Retinal pigment epithelial cell (primary cell): ENCODE results near the gene HSPA8.

Experiments
- DNase-seq: peaks from one replicate; pipeline ENCODE4 v3.0.0-alpha.2; 2010; ENCODE audit warnings: low read depth
- H3K4me3 ChIP-seq: 2 replicates; pipeline ENCODE4 v1.5.1; 2011; ENCODE audit warnings: mild to moderate bottlenecking, low read length, control low read depth, moderate library complexity
- TF ChIP-seq, protein P1 (sequence below): conservative IDR thresholded peaks from 2 replicates; pipeline ENCODE4 v1.5.1; 2011; ENCODE audit warnings: low read depth, low read length, control low read depth, inconsistent platforms

HSPA8 gene

GRCh38 chr11:123052901-123053721, 8.8 kb downstream of the HSPA8 start:
- no peak for DNase-seq
- TF ChIP-seq, protein P1, sequence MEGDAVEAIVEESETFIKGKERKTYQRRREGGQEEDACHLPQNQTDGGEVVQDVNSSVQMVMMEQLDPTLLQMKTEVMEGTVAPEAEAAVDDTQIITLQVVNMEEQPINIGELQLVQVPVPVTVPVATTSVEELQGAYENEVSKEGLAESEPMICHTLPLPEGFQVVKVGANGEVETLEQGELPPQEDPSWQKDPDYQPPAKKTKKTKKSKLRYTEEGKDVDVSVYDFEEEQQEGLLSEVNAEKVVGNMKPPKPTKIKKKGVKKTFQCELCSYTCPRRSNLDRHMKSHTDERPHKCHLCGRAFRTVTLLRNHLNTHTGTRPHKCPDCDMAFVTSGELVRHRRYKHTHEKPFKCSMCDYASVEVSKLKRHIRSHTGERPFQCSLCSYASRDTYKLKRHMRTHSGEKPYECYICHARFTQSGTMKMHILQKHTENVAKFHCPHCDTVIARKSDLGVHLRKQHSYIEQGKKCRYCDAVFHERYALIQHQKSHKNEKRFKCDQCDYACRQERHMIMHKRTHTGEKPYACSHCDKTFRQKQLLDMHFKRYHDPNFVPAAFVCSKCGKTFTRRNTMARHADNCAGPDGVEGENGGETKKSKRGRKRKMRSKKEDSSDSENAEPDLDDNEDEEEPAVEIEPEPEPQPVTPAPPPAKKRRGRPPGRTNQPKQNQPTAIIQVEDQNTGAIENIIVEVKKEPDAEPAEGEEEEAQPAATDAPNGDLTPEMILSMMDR = no peak
- no peak overlapping the region for H3K4me3 ChIP-seq

GRCh38 chr11:123051634-123052033, 10.3 kb downstream of the HSPA8 start:
- TF ChIP-seq, protein P1 = no peak
- H3K4me3 ChIP-seq = no peak overlapping the region
- no peak for DNase-seq

DNA sequence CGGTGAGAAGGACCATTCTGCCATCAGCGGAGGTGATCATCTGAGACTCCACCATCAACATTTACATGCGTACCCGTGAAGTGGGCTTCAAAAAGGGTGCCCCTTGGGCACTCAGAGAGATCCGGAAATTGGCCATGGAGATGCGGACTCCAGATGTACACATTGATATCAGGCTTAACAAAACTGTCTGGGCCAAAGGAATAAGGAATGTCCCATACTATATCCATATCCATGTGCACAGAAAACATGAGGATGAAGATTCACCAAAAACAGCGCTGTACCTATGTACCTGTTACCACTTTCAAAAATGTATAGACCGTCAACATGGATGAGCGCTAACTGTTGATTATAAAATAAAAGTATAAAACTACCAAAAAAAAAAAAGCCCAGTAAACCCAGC, 10.8 kb downstream of the HSPA8 start:
- no peak for DNase-seq
- TF ChIP-seq, protein P1 = no peak

GRCh38 chr11:123047947-123048293, 14.0 kb downstream of the HSPA8 start:
- TF ChIP-seq, protein P1 = no peak
- no peak overlapping the region for H3K4me3 ChIP-seq
- DNase-seq = no peak

More for the DNA sequence above, 10.8 kb downstream of the HSPA8 start:
- no peak overlapping the region for H3K4me3 ChIP-seq

GRCh38 chr11:123047266-123047946, 14.5 kb downstream of the HSPA8 start:
- H3K4me3 ChIP-seq = no peak overlapping the region
- TF ChIP-seq, protein P1 = no peak
- DNase-seq = no peak

DNA sequence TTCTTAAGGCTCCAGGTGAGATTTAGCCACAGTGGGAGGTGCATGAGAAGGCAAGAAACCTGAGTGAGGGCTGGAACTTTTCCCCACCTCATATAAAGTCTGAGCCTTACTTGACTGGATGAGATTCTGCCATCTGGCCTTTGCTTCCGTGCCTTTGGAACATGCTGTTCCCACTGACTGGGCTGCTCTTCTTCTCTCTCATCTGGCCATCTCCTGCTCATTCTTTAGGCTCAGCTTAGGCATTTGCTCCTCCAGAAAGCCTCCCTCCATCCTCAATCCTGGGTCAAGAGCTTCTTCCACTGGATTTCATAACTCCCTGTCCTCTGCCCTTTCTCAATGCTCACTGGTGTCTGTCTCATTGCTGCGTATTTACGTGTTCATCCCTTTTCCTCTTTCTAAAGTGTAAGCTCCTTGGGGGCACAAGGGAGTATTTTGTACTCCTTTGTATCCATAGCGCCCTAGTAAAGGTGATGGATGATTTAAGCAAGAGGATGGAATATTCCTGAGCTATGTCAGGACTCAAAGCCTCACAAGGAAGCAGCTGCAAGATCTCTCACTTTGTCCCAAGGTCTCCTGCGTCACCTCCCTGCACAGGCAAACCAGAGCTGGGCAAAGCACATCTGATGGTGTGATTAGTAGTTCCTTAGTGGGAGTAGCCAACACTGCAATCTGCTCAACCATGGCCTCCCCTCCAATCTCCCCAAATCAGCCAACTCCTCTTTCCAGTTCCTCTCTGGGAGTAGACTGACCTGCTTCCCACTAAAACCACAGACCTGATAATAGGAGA, 15.3 kb downstream of the HSPA8 start:
- no peak overlapping the region for H3K4me3 ChIP-seq
- DNase-seq = no peak
- TF ChIP-seq, protein P1 = no peak
